Esophagus muscularis mucosa (tissue), 3 donors: Measurements from ENCODE around the gene IPO9.

Experiments
- CTCF ChIP-seq, 3 experiments: fragments of 200-600 bp in 2 of 3; fragments of 450-650 bp in 1 of 3; sonication (generic) in 2 of 3; IDR thresholded peaks; one replicate each; pipeline ENCODE4 v1.5.1; 2017 to 2019; ENCODE audit warnings: antibody characterized with exemption in 3 of 3, mild to moderate bottlenecking in 2 of 3, moderate library complexity in 1 of 3
- POLR2A ChIP-seq: fragments of 450-650 bp; IDR thresholded peaks from one replicate; pipeline ENCODE4 v1.6.1; 2017; ENCODE audit warnings: antibody characterized with exemption, moderate library complexity, mild to moderate bottlenecking, low read depth
- POLR2AphosphoS5 ChIP-seq, 2 donors: sonication (generic); formaldehyde crosslinking; IDR thresholded peaks; one replicate each; pipeline ENCODE4 v1.6.1; 2017; ENCODE audit warnings: antibody characterized with exemption in 2 of 2

GRCh38 chr1:201828217-201828819, 639 bp upstream of the IPO9 start:
- TF ChIP-seq CTCF (IDR thresholded peaks at IDR 0.05) (no peak), POLR2AphosphoS5 (IDR thresholded peaks at IDR 0.05) (no peak), POLR2A (no peak)
